Cardiac septum (tissue), 1 donor: Measurements from ENCODE around the gene ARL17B. TPM values are rescaled to one million over a fixed set of nuclear protein-coding genes. Genes with fewer than 3 reads are reported as not detected.
"Not testable (repeated sequence)": the region's sequence is repeated elsewhere in the genome, so short reads cannot be mapped to it uniquely, and the experiment has no call there.

Experiments
- DNase-seq: peaks from one replicate; pipeline ENCODE4 v3.0.0-alpha.2; 2020; ENCODE audit warnings: low spot score
- intact Hi-C: fragments of 100-400 bp; cut with DNase I; formaldehyde crosslinking; loops from one replicate; pipeline ENCODE4 v1.14.0; 2022
- total RNA-seq: library from RNA; stranded (reverse); fragmentation: NEBNext Ultra II Directional; extraction: Animal tissue kit (Norgen Biotek cat#: 25700); gene quantifications from one replicate; pipeline ENCODE4 v1.2.1, GENCODE V29; 2021
- donor health status: DM: no; HTN: no; CAD: no.

Gene ARL17B
- total RNA-seq, 1 donor from 2014 or later = 6.0 TPM

GRCh38 chr17:46291618-46292017 lies 69.9 kb downstream of the ARL17B start:
- intact Hi-C loops, DNase-seq: not testable (repeated sequence)

GRCh38 chr17:46290906-46291546 lies 70.5 kb downstream of the ARL17B start:
- intact Hi-C loops, DNase-seq: not testable (repeated sequence)

GRCh38 chr17:46287587-46287986 lies 74.0 kb downstream of the ARL17B start:
- intact Hi-C loops = not testable (repeated sequence)

GRCh38 chr17:46286764-46287221 lies 74.8 kb downstream of the ARL17B start:
- DNase-seq, intact Hi-C loops: not testable (repeated sequence)

More at GRCh38 chr17:46287587-46287986, 74.0 kb downstream of the ARL17B start:
- DNase-seq = not testable (repeated sequence)

GRCh38 chr17:46285500-46285899 lies 76.1 kb downstream of the ARL17B start:
- DNase-seq, intact Hi-C loops: not testable (repeated sequence)

- DNase-seq = not testable (repeated sequence)
Measured at GRCh38 chr17:46284467-46284866, 77.1 kb downstream of the ARL17B start.

GRCh38 chr17:46282635-46283034 lies 78.9 kb downstream of the ARL17B start:
- DNase-seq, intact Hi-C loops: not testable (repeated sequence)

More at GRCh38 chr17:46284467-46284866, 77.1 kb downstream of the ARL17B start:
- intact Hi-C loops = not testable (repeated sequence)

GRCh38 chr17:46281336-46281735 lies 80.2 kb downstream of the ARL17B start:
- intact Hi-C loops, DNase-seq: not testable (repeated sequence)

GRCh38 chr17:46276728-46277479 lies 84.7 kb downstream of the ARL17B start:
- intact Hi-C loops = not testable (repeated sequence)

GRCh38 chr17:46274238-46274637 lies 87.3 kb downstream of the ARL17B start:
- DNase-seq = no peak
- intact Hi-C loops = no loop called here

More at GRCh38 chr17:46276728-46277479, 84.7 kb downstream of the ARL17B start:
- not testable (repeated sequence) for DNase-seq

GRCh38 chr17:46273541-46274236 lies 87.9 kb downstream of the ARL17B start:
- intact Hi-C loops = no loop called here
- no peak for DNase-seq

GRCh38 chr17:46270032-46270431 lies 91.5 kb downstream of the ARL17B start:
- no peak for DNase-seq
- intact Hi-C loops = no loop called here

GRCh38 chr17:46266656-46267544 lies 94.7 kb downstream of the ARL17B start:
- peak; percentile 92 for DNase-seq
- intact Hi-C loops = no loop called here

- intact Hi-C loops, DNase-seq: not testable (repeated sequence)
Measured at GRCh38 chr17:46266063-46266655, 95.4 kb downstream of the ARL17B start.

- intact Hi-C loops = no loop called here
- DNase-seq = no peak
Measured at GRCh38 chr17:46264456-46265198, 96.9 kb downstream of the ARL17B start.

- intact Hi-C loops = no loop called here
- no peak for DNase-seq
Measured at GRCh38 chr17:46262271-46262670, 99.3 kb downstream of the ARL17B start.

GRCh38 chr17:46259845-46260661 lies 101.5 kb downstream of the ARL17B start:
- DNase-seq, intact Hi-C loops: not testable (repeated sequence)
